HEK293T (cell line): ENCODE results near the gene NOL4L.

ENCODE experiments used
- FOXK2 ChIP-seq: fragments of 450-650 bp; IDR thresholded peaks from 2 replicates; pipeline ENCODE4 v1.6.1; 2016; ENCODE audit warnings: mild to moderate bottlenecking
- SUZ12 ChIP-seq: fragments of 450-650 bp; IDR thresholded peaks from 2 replicates; pipeline ENCODE4 v1.6.1; 2016; ENCODE audit warnings: mild to moderate bottlenecking
- TARDBP ChIP-seq: fragments of 450-650 bp; IDR thresholded peaks from 2 replicates; pipeline ENCODE4 v1.6.1; 2016
- ZNF384 ChIP-seq: fragments of 450-650 bp; IDR thresholded peaks from 2 replicates; pipeline ENCODE4 v1.6.1; 2016

DNA sequence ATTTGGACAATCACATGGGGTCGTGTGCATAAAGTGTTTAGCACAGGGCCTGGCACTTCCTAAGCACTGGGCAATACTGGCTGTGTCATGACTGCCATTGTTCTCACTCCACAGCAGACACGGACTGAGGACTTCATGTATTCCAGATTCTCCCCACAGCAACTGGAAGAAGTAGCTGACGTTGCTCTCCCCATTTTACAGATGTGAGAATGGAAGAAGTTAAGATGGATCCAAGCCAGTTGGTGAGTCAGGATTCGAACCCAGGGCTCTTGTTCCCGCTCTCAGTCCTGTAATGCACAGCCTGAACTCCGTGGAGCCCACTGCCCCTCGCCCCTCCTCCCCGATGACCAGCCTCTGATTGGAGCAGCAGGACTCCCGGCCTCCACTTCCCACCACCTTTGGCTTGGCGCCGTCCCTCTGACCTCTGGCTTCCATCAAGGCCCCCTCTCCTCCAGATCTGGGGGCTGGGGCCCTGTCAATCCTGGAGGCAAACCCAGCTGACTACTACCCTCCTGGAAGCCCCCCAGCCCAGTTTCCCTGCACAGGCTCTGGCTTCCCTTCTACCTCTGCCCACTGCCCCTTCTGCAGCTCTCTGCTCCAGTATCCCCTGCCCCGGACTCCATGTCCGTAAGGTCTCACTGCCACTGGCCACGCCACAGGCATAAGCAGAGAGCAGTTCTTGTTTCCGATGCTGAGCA lies 12.7 kb downstream of the NOL4L start:
- TF ChIP-seq TARDBP = no peak
- TF ChIP-seq SUZ12 = no peak
- TF ChIP-seq FOXK2 = no peak
- no peak for TF ChIP-seq ZNF384
